Activated T-cell treated with anti-CD3 and anti-CD28 coated beads, Interleukin-2, amount 50 U/mL, for 4 hours (primary cell): ENCODE data around the gene STK11IP. TPM values are rescaled to one million over a fixed set of nuclear protein-coding genes. Genes with fewer than 3 reads are reported as not detected.

Experiments used
- ATAC-seq, 2 donors: fragments of 200-7000 bp; cut with Tn5 transposase; one replicate each; pipeline ENCODE4 v1.10.0; 2021
- DNase-seq: peaks from one replicate; pipeline ENCODE4 v3.0.0-alpha.2; 2020
- H3K27me3 Mint-ChIP-seq: one replicate; pipeline ENCODE4 v1.8.0; 2021; ENCODE audit warnings: low read depth, mixed read lengths
- H3K36me3 Mint-ChIP-seq: one replicate; pipeline ENCODE4 v1.8.0; 2022; ENCODE audit warnings: mixed read lengths; ENCODE audit not compliant: insufficient read depth
- H3K4me1 Mint-ChIP-seq: one replicate; pipeline ENCODE4 v1.8.0; 2021; ENCODE audit warnings: low read depth, mixed read lengths
- H3K4me3 Mint-ChIP-seq: one replicate; pipeline ENCODE4 v1.8.0; 2021; ENCODE audit warnings: mild to moderate bottlenecking, moderate library complexity, mixed read lengths
- H3K9me3 Mint-ChIP-seq: one replicate; pipeline ENCODE4 v1.8.0; 2021; ENCODE audit warnings: mixed read lengths
- total RNA-seq, 3 donors: library from RNA; stranded (reverse); gene quantifications; one replicate each; pipeline ENCODE4 v1.2.1, GENCODE V29; 2021

Gene STK11IP
- total RNA-seq, 3 donors from 2014 or later: 32.4 to 37.1 (median 36.0) TPM

- Mint-ChIP-seq H3K4me1 (peaks cover 6% of the 10 kb centered on the region), H3K27me3 (peaks cover 40% of the 10 kb centered on the region), H3K4me3 (no peak overlapping the region), H3K36me3 (no peaks in the 10 kb centered on the region), H3K9me3 (no peaks in the 10 kb centered on the region)
- no peak for ATAC-seq
- no peak for DNase-seq
These were observed 30.8 kb downstream of the STK11IP start for GRCh38 chr2:219628235-219628985.

- H3K4me3 Mint-ChIP-seq: no peak overlapping the region
- no peaks in the 10 kb centered on the region for H3K36me3 Mint-ChIP-seq
- H3K4me1 Mint-ChIP-seq: peaks cover 6% of the 10 kb centered on the region
- H3K27me3 Mint-ChIP-seq: peaks cover 40% of the 10 kb centered on the region
- H3K9me3 Mint-ChIP-seq: no peaks in the 10 kb centered on the region
- no peak for ATAC-seq
- no peak for DNase-seq
These were observed 31.6 kb downstream of the STK11IP start for GRCh38 chr2:219628986-219629901.

GRCh38 chr2:219629976-219630695, 32.5 kb downstream of the STK11IP start:
- DNase-seq (no peak), ATAC-seq (no peak)
- Mint-ChIP-seq H3K36me3 (no peaks in the 10 kb centered on the region), H3K4me1 (peaks cover 6% of the 10 kb centered on the region), H3K4me3 (no peak overlapping the region), H3K9me3 (no peaks in the 10 kb centered on the region), H3K27me3 (peaks cover 37% of the 10 kb centered on the region)

GRCh38 chr2:219630770-219631405, 33.2 kb downstream of the STK11IP start:
- H3K4me1 Mint-ChIP-seq: peaks cover 6% of the 10 kb centered on the region
- no peak for ATAC-seq
- DNase-seq: no peak
- no peak overlapping the region for H3K4me3 Mint-ChIP-seq
- peaks cover 39% of the 10 kb centered on the region for H3K27me3 Mint-ChIP-seq
- no peaks in the 10 kb centered on the region for H3K9me3 Mint-ChIP-seq
- no peaks in the 10 kb centered on the region for H3K36me3 Mint-ChIP-seq

GRCh38 chr2:219631406-219631891, 33.8 kb downstream of the STK11IP start:
- peaks cover 6% of the 10 kb centered on the region for H3K4me1 Mint-ChIP-seq
- no peaks in the 10 kb centered on the region for H3K9me3 Mint-ChIP-seq
- no peak overlapping the region for H3K4me3 Mint-ChIP-seq
- peaks cover 40% of the 10 kb centered on the region for H3K27me3 Mint-ChIP-seq
- H3K36me3 Mint-ChIP-seq: no peaks in the 10 kb centered on the region
- ATAC-seq (no peak), DNase-seq (no peak)

- no peak overlapping the region for H3K4me3 Mint-ChIP-seq
- DNase-seq: no peak
- no peaks in the 10 kb centered on the region for H3K9me3 Mint-ChIP-seq
- peaks cover 39% of the 10 kb centered on the region for H3K27me3 Mint-ChIP-seq
- no peaks in the 10 kb centered on the region for H3K36me3 Mint-ChIP-seq
- no peak for ATAC-seq
- no peaks in the 10 kb centered on the region for H3K4me1 Mint-ChIP-seq
These were observed 34.5 kb downstream of the STK11IP start for GRCh38 chr2:219631904-219632759.

GRCh38 chr2:219632760-219633105, 35.1 kb downstream of the STK11IP start:
- no peaks in the 10 kb centered on the region for H3K4me1 Mint-ChIP-seq
- no peaks in the 10 kb centered on the region for H3K36me3 Mint-ChIP-seq
- DNase-seq: no peak
- no peaks in the 10 kb centered on the region for H3K9me3 Mint-ChIP-seq
- peaks cover 40% of the 10 kb centered on the region for H3K27me3 Mint-ChIP-seq
- H3K4me3 Mint-ChIP-seq: no peak overlapping the region
- no peak for ATAC-seq

- Mint-ChIP-seq H3K36me3 (no peaks in the 10 kb centered on the region), H3K9me3 (no peaks in the 10 kb centered on the region), H3K4me1 (no peaks in the 10 kb centered on the region), H3K27me3 (peaks cover 36% of the 10 kb centered on the region), H3K4me3 (no peak overlapping the region)
- DNase-seq (no peak), ATAC-seq (no peak)
These were observed 35.8 kb downstream of the STK11IP start for GRCh38 chr2:219633276-219634065.

GRCh38 chr2:219634171-219634940, 36.7 kb downstream of the STK11IP start:
- Mint-ChIP-seq H3K4me3 (no peak overlapping the region), H3K36me3 (no peaks in the 10 kb centered on the region), H3K27me3 (peaks cover 34% of the 10 kb centered on the region), H3K9me3 (no peaks in the 10 kb centered on the region), H3K4me1 (no peaks in the 10 kb centered on the region)
- ATAC-seq (no peak), DNase-seq (no peak)

GRCh38 chr2:219634951-219635751, 37.5 kb downstream of the STK11IP start:
- H3K4me3 Mint-ChIP-seq: no peak overlapping the region
- peaks cover 33% of the 10 kb centered on the region for H3K27me3 Mint-ChIP-seq
- ATAC-seq (no peak), DNase-seq (no peak)
- H3K9me3 Mint-ChIP-seq: no peaks in the 10 kb centered on the region
- no peaks in the 10 kb centered on the region for H3K36me3 Mint-ChIP-seq
- H3K4me1 Mint-ChIP-seq: no peaks in the 10 kb centered on the region

GRCh38 chr2:219636144-219636915, 38.7 kb downstream of the STK11IP start:
- Mint-ChIP-seq H3K36me3 (no peaks in the 10 kb centered on the region), H3K9me3 (no peaks in the 10 kb centered on the region), H3K4me1 (no peaks in the 10 kb centered on the region), H3K4me3 (no peak overlapping the region), H3K27me3 (peaks cover 28% of the 10 kb centered on the region)
- ATAC-seq: no peak
- no peak for DNase-seq
